Cardiac muscle cell (in vitro differentiated cells and primary cell): ENCODE measurements around the gene BTRC. TPM values are rescaled to one million over a fixed set of nuclear protein-coding genes. Genes with fewer than 3 reads are reported as not detected.

Source experiments
- DNase-seq, 2 donors: peaks; one replicate each; pipeline versions ENCODE4 v3.0.0 to v3.0.0-alpha.2; 2010 to 2017; ENCODE audit warnings: low read depth in 1 of 2, low spot score in 1 of 2
- H3K27ac ChIP-seq: fragments of 200-600 bp; sonication (generic); 2 replicates; pipeline ENCODE4 v1.5.1; 2016
- H3K27me3 ChIP-seq: fragments of 200-600 bp; sonication (generic); 2 replicates; pipeline ENCODE4 v1.6.0; 2016; ENCODE audit warnings: control low read depth
- H3K36me3 ChIP-seq: fragments of 200-600 bp; sonication (generic); 2 replicates; pipeline ENCODE4 v1.5.1; 2016; ENCODE audit warnings: control low read depth
- H3K4me1 ChIP-seq: fragments of 200-600 bp; sonication (generic); 2 replicates; pipeline ENCODE4 v1.8.1; 2017; ENCODE audit warnings: low read depth, mild to moderate bottlenecking, mixed run types
- H3K4me3 ChIP-seq: fragments of 200-600 bp; sonication (generic); 2 replicates; pipeline ENCODE4 v1.5.1; 2016; ENCODE audit warnings: mild to moderate bottlenecking
- H3K9me3 ChIP-seq: fragments of 200-600 bp; sonication (generic); 2 replicates; pipeline ENCODE4 v1.5.1; 2017; ENCODE audit warnings: low read depth, mild to moderate bottlenecking, control low read depth
- polyA plus RNA-seq: library from polyadenylated mRNA; unstranded; fragments of >200 nt; fragmentation: Nextera tagmentation; extraction: Ambion mirVana; gene quantifications from 2 replicates; pipeline ENCODE4 v1.2.1, GENCODE V29; 2016
- total RNA-seq: library from RNA; depleted of rRNA; stranded (reverse); fragments of >200 nt; gene quantifications from 2 replicates; pipeline ENCODE4 v1.2.3, GENCODE V29; 2016
- TF ChIP-seq, protein P1 (sequence below): IDR thresholded peaks from 2 replicates; pipeline ENCODE4 v1.5.1; 2012; ENCODE audit warnings: low read depth, mild to moderate bottlenecking, low read length

BTRC gene
- total and polyA plus RNA-seq, 2 experiments from 2014 or later = 14.0 to 22.3 TPM

- Histone ChIP-seq H3K27ac (no peak overlapping the region), H3K9me3 (no peaks in the 10 kb centered on the region), H3K4me3 (no peak overlapping the region), H3K36me3 (no peaks in the 10 kb centered on the region), H3K27me3 (no peaks in the 10 kb centered on the region), H3K4me1 (peaks cover 11% of the 10 kb centered on the region)
- peak; percentile 78 to 88 for DNase-seq
- TF ChIP-seq, protein P1, sequence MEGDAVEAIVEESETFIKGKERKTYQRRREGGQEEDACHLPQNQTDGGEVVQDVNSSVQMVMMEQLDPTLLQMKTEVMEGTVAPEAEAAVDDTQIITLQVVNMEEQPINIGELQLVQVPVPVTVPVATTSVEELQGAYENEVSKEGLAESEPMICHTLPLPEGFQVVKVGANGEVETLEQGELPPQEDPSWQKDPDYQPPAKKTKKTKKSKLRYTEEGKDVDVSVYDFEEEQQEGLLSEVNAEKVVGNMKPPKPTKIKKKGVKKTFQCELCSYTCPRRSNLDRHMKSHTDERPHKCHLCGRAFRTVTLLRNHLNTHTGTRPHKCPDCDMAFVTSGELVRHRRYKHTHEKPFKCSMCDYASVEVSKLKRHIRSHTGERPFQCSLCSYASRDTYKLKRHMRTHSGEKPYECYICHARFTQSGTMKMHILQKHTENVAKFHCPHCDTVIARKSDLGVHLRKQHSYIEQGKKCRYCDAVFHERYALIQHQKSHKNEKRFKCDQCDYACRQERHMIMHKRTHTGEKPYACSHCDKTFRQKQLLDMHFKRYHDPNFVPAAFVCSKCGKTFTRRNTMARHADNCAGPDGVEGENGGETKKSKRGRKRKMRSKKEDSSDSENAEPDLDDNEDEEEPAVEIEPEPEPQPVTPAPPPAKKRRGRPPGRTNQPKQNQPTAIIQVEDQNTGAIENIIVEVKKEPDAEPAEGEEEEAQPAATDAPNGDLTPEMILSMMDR = peak; percentile 79
These were observed 87.8 kb downstream of the BTRC start for GRCh38 chr10:101441541-101442455.

DNA sequence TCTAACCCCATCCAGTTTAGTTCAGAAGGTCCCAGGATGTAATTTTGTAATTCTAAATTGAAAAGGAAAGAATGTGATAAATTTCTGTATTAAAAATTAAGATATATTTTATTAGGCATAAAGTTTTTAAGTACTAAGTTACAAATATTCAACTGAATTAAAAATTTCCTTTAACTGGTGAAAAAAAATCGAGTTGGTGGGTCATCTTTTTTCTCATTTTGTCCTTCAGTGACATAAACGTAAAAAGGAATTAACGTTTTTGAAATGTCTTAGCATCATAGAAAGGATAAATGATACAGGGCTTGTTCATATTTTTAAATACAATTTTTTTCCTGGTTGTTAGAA lies 88.5 kb downstream of the BTRC start:
- TF ChIP-seq, protein P1 = no peak
- peaks cover 17% of the 10 kb centered on the region for H3K4me1 ChIP-seq
- H3K36me3 ChIP-seq = no peaks in the 10 kb centered on the region
- no peak for DNase-seq
- H3K4me3 ChIP-seq = no peak overlapping the region
- H3K9me3 ChIP-seq = no peaks in the 10 kb centered on the region
- H3K27ac ChIP-seq = no peak overlapping the region
- H3K27me3 ChIP-seq = no peaks in the 10 kb centered on the region

GRCh38 chr10:101444058-101444898 lies 90.3 kb downstream of the BTRC start:
- no peaks in the 10 kb centered on the region for H3K36me3 ChIP-seq
- no peaks in the 10 kb centered on the region for H3K9me3 ChIP-seq
- peak in 1 of 2 donors; percentile 23 for DNase-seq
- H3K4me1 ChIP-seq = peaks cover 35% of the 10 kb centered on the region
- no peaks in the 10 kb centered on the region for H3K27me3 ChIP-seq
- peak overlapping the region; percentile 20 for H3K27ac ChIP-seq
- TF ChIP-seq, protein P1 = peak; percentile 36
- no peak overlapping the region for H3K4me3 ChIP-seq

- Histone ChIP-seq H3K36me3 (no peaks in the 10 kb centered on the region), H3K4me3 (no peak overlapping the region), H3K27me3 (no peaks in the 10 kb centered on the region), H3K9me3 (no peaks in the 10 kb centered on the region), H3K4me1 (peaks cover 53% of the 10 kb centered on the region), H3K27ac (peak overlapping the region; percentile 74)
- DNase-seq = no peak
- TF ChIP-seq, protein P1 = no peak
These were observed 92.1 kb downstream of the BTRC start for GRCh38 chr10:101446071-101446470.

DNA sequence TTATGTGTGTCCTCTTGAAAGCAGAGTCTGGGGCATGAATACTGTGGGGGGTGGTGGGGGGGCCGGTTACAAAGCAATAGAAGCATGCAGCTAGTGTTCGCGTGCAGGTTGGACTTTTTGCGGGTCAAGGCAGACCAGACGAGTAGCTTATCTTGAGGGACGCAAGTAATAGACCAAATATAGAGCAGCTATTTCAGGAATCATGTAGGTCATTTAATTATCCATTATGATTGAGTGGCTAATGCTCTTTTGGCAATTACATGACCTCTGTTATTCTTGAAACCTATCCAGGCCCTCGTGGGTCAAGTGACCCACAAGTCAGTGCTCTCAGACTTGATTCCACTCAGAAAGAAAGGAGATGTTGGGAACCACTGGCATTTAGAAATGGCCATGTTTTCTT lies 93.0 kb downstream of the BTRC start:
- peak in 1 of 2 donors; percentile 56 for DNase-seq
- Histone ChIP-seq H3K4me3 (no peak overlapping the region), H3K36me3 (no peaks in the 10 kb centered on the region), H3K9me3 (no peaks in the 10 kb centered on the region), H3K27me3 (no peaks in the 10 kb centered on the region), H3K27ac (peak overlapping the region; percentile 74), H3K4me1 (peaks cover 55% of the 10 kb centered on the region)
- TF ChIP-seq, protein P1 = no peak
